ENCODE data around the gene OPRL1.

The OPRL1 gene

DNA sequence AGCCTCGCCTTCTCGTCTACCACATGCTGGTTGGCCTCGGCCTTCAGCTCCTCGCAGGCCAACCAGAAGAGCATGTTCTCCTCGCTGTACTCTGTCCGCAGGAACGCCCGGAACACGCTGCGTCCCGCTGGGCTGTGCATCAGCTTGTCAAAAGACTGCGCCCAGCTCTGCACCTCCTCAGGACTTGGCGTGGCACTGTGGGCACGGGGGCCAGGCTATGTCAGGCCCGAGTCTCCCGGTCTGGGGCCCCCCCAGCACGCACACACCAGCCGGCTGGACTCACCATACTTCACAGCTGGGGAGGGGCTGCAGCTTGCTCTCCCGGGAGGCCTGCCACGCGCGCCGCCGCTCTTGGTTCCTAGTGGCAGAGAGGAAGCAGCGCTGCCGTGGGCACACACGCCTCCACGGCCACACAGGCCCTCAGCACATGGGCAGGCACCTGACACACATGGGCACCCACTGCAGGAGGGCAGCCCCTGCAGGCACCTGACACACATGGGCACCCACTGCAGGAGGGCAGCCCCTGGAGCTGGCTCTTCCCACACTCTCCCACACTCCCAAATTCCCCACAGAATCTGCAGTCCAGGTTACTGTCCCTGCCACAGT, 5.6 kb upstream of the OPRL1 start:
- TF ChIP-seq SIN3A (IDR thresholded peaks at IDR 0.05; ENCODE audit: borderline replicate concordance, insufficient read depth, low read length) (no peak), FOXP2 (optimal IDR thresholded peaks at IDR 0.05; ENCODE audit: borderline replicate concordance, extremely low read depth, extremely low read length, insufficient read depth) (no peak), TAF1 (IDR thresholded peaks at IDR 0.05; ENCODE audit: borderline replicate concordance, insufficient read depth, low read length) (no peak), POLR2AphosphoS5 (IDR thresholded peaks at IDR 0.05; ENCODE audit: low read depth, low read length) (no peak)
- TF ChIP-seq, protein P1, sequence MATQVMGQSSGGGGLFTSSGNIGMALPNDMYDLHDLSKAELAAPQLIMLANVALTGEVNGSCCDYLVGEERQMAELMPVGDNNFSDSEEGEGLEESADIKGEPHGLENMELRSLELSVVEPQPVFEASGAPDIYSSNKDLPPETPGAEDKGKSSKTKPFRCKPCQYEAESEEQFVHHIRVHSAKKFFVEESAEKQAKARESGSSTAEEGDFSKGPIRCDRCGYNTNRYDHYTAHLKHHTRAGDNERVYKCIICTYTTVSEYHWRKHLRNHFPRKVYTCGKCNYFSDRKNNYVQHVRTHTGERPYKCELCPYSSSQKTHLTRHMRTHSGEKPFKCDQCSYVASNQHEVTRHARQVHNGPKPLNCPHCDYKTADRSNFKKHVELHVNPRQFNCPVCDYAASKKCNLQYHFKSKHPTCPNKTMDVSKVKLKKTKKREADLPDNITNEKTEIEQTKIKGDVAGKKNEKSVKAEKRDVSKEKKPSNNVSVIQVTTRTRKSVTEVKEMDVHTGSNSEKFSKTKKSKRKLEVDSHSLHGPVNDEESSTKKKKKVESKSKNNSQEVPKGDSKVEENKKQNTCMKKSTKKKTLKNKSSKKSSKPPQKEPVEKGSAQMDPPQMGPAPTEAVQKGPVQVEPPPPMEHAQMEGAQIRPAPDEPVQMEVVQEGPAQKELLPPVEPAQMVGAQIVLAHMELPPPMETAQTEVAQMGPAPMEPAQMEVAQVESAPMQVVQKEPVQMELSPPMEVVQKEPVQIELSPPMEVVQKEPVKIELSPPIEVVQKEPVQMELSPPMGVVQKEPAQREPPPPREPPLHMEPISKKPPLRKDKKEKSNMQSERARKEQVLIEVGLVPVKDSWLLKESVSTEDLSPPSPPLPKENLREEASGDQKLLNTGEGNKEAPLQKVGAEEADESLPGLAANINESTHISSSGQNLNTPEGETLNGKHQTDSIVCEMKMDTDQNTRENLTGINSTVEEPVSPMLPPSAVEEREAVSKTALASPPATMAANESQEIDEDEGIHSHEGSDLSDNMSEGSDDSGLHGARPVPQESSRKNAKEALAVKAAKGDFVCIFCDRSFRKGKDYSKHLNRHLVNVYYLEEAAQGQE (IDR thresholded peaks at IDR 0.05; ENCODE audit: insufficient read depth in 1 of 2, low read depth in 2 of 2, low read length in 2 of 2): no peak

DNA sequence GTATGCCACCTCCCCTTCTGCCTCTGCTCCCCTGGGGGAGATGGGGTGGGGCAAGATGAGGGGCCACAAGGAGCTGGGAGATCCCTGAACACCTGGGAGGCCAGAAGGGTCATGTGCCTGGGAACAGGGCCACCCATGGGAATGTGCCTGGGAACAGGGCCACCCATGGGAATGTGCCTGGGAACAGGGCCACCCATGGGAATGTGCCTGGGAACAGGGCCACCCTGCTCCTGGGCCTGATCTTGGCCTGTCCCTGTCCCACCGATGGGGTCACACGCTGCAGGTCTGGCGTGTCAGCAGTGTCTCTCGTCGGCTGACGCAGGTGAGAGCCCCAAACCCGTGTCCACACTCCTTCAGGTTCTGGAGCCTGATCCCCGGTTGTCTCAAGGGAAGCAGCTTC, 4.9 kb upstream of the OPRL1 start:
- no peak for TF ChIP-seq SIN3A (IDR thresholded peaks at IDR 0.05; ENCODE audit: borderline replicate concordance, insufficient read depth, low read length)

DNA sequence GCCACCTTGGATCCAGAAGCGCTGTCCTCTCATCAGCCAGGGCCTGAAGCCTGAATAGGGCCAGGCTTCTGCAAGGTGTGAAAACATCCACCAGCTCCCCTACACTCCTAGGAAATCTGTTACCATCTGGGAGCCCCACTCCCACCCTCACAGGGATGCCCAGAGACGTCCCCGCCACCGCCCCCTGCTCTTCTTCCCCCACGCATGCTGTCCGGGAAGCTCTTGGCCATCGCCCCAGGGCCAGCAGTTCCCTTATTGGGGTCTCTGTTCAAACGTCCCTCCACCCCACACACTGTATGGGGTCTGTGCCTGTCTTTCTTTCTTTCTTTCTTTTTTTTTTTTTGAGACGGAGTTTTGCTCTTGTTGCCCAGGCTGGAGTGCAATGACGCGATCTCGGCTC, 4.3 kb upstream of the OPRL1 start:
- TF ChIP-seq FOXP2 (optimal IDR thresholded peaks at IDR 0.05; ENCODE audit: borderline replicate concordance, extremely low read depth, extremely low read length, insufficient read depth) (no peak), SIN3A (IDR thresholded peaks at IDR 0.05; ENCODE audit: borderline replicate concordance, insufficient read depth, low read length) (no peak), TAF1 (IDR thresholded peaks at IDR 0.05; ENCODE audit: borderline replicate concordance, insufficient read depth, low read length) (no peak), POLR2AphosphoS5 (IDR thresholded peaks at IDR 0.05; ENCODE audit: low read depth, low read length) (no peak)
- TF ChIP-seq, protein P1 (IDR thresholded peaks at IDR 0.05; ENCODE audit: insufficient read depth in 1 of 2, low read depth in 2 of 2, low read length in 2 of 2): no peak

DNA sequence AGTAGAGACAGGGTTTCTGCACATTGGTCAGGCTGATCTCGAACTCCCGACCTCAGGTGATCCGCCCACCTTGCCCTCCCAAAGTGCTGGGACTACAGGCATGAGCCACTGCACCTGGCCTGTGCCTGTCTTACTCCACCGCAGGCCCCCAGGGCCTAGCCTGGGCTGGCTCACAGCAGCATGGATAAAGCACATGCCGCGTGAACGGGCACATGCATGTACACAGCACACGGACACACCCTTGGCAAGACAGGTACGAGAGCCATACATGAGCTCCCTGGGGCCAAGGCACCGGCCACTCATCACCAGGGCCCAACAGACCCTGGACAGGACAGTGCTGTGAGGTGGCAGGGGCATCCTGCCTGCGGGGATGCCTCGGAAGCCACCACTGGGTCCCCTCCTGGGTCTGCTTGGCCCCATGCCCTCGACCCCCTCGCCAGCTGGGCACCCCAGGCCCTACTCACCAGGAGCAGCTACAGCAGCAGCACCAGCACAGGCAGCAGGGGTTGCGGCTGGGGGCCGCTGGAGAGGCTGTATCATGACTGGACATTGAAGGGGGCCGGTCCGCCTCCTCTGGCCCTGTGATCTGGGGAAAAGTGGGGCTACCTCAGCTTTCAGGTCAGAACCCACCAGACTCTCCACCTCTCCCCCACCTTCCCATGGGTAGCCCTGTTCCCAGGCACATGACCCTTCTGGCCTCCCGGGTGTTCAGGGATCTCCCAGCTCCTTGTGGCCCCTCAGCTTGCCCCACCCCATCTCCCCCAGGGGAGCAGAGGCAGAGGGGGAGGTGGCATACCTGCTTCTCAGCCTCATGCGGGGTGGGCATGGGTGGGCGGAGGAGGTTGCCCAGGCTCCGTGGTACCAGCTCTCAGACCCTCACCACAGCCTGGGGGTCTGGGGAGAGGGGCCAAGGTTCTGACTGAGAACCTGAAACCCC, 3.6 kb upstream of the OPRL1 start:
- TF ChIP-seq TAF1 (IDR thresholded peaks at IDR 0.05; ENCODE audit: borderline replicate concordance, insufficient read depth, low read length): no peak
- no peak for TF ChIP-seq SIN3A (IDR thresholded peaks at IDR 0.05; ENCODE audit: borderline replicate concordance, insufficient read depth, low read length)
- TF ChIP-seq, protein P1 (IDR thresholded peaks at IDR 0.05; ENCODE audit: insufficient read depth in 1 of 2, low read depth in 2 of 2, low read length in 2 of 2): no peak
- no peak for TF ChIP-seq POLR2AphosphoS5 (IDR thresholded peaks at IDR 0.05; ENCODE audit: low read depth, low read length)
- TF ChIP-seq FOXP2 (optimal IDR thresholded peaks at IDR 0.05; ENCODE audit: borderline replicate concordance, extremely low read depth, extremely low read length, insufficient read depth): no peak

DNA sequence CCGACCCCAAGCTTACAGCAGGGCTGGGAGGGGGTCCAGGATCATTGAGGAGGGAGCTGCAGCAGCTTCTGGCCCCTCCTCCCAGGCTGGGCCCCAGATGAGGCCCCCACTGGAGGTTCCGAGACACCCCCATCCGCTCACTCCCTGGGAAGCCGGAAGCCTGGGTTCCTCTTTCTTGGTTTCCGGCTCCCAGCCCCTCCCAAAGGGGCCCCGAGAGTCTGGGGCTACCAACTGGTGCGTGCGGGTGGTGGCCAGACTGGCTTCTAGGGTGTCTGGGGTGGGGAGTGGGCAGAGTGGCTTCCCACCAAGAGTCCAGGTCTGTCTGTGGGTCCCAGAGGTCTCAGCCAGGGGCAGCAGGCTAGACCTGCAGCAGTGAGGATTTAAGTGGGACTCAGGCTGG, 2.8 kb upstream of the OPRL1 start:
- TF ChIP-seq, protein P1 (IDR thresholded peaks at IDR 0.05; ENCODE audit: insufficient read depth in 1 of 2, low read depth in 2 of 2, low read length in 2 of 2): no peak
- TF ChIP-seq FOXP2 (optimal IDR thresholded peaks at IDR 0.05; ENCODE audit: borderline replicate concordance, extremely low read depth, extremely low read length, insufficient read depth): no peak
- no peak for TF ChIP-seq TAF1 (IDR thresholded peaks at IDR 0.05; ENCODE audit: borderline replicate concordance, insufficient read depth, low read length)
